Ammon's horn (tissue), 1 donor: ENCODE measurements around the gene OR5H6.
"Not testable (repeated sequence)": the region's sequence is repeated elsewhere in the genome, so short reads cannot be mapped to it uniquely, and the experiment has no call there.

Source experiments
- DNase-seq: peaks from one replicate; pipeline ENCODE4 v3.0.0-alpha.2; 2016; ENCODE audit warnings: low spot score

OR5H6 gene

DNA sequence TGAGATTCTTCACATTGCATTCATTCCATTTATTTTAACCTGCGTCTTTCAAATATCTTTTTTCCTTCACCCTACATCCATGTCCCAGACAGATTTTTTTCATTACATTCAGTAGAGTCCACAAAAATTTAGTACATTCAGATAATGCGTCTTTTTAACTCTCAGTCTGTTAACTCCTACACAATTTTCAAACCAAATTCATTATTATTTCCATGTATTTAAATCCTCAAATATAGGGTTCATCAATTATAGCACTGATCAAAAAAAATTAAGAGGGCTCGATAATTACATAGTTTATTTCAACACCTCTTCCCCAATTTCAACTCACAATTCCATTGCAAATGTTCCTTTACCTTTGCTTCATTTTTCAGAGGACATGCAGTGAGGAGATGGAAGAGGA, at the start of gene OR5H6:
Gene OR5H6 (plus strand): TSS at position 301 of the 400 bp plus-strand sequence. CDS start 89 bp downstream, at position 390.
- no peak for DNase-seq

DNA sequence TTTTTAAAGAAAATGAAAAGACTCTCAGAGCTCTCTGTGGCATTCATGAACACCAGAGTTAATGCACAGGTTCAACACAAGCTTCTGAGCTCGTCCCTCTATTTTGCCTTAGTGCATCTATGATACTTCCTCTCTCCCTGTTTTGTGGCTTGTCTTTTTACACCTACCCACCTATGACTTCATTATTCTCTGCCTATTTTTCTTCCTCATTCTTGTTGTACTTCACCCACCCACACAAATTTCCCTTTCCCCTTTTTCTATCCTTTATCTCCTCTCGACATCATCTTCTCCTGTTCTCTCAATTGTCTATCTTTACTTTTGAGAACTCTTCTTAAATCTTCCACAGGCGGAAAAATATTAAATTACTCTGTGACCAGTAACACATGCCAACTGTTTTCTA, 49.0 kb upstream of the OR5H6 start:
- no peak for DNase-seq

DNA sequence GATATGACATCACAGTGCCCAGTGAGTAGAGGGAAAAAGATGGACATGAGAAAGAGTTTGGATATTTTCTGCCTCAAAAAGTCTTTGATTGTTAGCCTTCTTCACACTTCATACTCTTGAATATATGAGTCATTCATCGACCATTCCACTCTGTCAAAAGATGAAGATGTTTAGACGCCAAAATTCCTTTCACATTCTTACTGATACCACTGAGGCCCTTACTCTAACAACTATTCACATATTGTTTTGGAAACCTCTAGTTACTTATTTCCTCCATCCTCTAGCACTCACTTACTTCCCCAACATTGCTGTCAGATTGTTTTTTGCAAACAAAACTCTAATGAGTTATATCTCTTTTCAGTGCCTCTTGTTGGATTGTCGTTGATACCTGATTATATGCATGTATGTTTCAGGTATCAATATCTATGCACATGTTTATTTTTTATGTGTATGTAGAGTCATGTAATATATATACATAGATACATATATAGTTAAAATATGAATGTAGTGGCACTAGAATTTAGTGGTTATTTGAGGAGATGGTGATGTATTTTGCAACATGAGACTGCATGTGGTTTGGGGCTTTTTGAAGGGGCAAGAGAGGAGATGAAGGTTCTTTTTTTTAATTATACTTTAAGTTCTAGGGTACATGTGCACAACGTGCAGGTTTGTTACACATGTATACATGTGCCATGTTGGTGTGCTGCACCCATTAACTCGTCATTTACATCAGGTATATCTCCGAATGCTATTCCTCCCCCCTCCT, 40.0 kb upstream of the OR5H6 start:
- DNase-seq, result no peak

DNA sequence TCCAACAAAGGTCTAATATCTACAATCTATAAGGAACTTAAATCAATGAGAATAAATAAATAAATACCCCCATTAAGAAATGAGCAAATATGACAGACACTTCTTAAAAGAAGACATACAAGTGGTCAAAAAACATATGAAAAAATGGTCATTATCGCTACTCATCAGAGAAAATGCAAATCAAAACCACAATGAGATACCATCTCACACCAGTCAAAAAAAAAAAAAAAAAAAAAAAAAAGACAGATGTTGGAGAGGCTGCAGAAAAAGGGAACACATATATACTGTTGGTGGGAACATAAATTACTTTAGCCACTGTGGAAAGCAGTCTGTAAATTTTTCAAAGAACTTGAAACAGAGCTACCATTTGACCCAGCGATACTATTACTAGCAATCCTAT, 31.6 kb upstream of the OR5H6 start:
- no peak for DNase-seq

DNA sequence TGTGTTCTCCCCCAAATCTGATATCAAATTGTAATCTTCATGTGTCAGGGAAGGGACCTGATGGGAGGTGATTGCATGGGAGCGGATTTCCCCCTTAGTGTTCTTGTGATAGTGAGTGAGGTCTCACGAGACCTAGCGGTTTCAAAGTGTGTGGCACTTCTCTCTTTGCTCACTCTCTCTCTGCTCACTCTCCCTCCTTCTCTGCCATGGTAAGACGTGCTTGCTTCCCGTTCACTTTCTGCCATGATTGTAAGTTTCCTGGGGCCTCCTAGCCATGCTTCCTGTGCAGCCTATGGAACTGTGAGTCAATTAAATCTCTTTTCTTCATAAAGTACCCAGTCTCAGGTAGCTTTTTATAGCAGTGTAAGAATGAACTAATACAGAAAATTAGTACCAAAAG, 30.6 kb upstream of the OR5H6 start:
- no peak for DNase-seq

DNA sequence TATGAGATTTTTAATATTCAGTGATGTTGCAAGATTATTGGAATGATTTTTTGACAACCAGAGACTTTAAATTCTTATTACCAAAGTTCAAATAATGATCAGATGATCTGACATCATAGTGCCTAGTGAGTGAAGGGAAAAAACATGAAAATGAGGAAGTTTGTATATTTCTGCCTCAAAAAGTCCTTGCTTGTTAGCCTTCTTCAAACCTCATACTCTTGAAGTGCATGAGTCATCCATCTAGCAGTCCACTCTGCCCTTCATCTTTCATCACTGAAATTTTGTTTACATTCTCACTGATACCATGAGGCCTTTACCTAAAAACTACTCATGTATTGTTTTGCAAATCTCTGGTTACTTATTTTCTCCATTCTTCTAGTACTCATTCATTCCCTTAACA, 23.9 kb upstream of the OR5H6 start:
- no peak for DNase-seq

DNA sequence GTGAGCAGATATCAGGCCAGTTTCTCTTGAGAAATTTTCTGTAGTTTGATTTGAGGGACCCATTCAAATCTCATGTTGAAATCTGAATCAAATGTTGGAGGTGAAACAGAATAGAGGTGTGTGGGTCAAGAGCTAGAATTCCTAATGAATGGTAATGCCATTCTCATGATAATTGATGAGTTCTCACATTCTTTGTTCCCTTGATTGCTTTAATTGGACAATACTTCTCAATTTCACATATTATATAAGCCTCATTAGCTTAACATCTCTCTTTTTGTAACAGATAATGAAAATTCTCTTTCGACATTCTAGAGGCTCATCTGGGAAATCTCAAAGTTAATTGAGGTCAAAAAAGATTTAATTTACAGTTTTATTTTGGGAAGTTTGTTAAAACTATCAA, 21.9 kb upstream of the OR5H6 start:
- DNase-seq, result no peak

DNA sequence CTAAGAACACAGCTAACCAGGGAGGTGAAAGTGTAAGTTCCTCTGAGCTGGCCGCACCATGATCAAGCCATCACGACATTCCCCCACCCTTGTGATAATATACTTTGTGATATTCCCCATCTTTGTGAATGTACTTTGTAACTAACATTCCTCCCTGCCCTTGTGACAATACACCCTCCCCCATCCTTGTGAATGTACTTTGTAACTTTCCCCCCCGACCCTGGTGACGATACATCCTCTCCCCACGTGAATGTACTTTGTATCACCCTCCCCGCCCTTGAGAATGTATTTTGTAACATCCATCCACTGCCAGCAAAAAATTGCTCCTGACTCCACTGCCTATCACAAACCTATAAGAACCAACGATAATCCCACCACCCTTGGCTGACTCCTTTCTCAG, 20.2 kb upstream of the OR5H6 start:
- DNase-seq, result no peak

DNA sequence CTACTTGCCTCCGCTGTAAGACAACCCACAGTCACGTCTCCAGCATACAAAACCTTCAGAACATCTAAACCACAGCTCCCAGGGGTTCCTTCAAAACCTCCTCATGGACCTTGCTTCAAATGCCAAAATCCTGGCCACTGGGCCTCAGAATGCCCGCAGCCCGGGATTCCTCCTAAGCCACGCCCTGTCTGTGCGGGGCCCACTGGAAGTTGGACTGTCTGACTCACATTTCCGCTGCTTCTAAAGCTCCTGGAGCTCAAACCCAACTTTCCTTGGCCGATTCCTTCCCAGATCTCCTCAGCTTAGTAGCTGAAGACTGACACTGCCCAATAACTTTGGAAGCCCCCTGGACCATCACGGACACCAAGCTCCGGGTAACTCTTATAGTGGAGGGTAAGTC, 17.9 kb upstream of the OR5H6 start:
- no peak for DNase-seq

DNA sequence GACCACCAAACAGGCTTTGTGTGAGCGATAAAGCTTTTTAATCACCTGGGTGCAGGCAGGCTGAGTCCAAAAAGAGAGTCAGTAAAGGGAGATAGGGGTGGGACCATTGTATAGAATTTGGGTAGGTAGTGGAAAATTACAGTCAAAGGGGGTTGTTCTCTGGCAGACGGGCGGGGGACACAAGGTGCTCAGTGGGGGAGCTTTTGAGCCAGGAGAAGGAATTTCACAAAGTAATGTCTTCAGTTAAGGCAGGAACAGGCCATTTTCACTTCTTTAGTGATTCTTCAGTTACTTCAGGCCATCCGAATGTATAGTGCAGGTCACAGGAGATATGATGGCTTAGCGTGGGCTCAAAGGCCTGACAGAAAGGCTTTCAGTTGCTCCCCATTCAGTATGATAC, 8.0 kb upstream of the OR5H6 start:
- not testable (repeated sequence) for DNase-seq

DNA sequence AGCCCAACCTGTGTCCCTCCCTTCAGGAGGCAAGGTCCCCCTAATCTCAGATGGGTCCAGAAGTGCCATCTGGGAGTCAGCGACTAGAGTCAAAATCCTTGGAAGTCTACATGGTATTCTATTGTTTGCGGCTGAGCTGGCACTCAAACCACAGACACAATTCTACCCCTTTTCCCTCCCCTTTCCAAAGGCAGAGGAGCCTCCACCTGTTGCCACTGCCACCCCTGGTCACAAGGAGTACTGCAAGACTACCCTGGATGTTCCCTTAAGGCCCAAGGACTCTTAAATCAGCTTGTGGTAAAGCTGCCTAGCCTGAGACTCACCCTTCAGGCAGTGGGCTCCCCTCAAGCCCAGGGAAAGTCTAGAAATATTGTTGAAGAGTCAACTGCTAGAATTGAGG, 4.3 kb upstream of the OR5H6 start:
- no peak for DNase-seq

DNA sequence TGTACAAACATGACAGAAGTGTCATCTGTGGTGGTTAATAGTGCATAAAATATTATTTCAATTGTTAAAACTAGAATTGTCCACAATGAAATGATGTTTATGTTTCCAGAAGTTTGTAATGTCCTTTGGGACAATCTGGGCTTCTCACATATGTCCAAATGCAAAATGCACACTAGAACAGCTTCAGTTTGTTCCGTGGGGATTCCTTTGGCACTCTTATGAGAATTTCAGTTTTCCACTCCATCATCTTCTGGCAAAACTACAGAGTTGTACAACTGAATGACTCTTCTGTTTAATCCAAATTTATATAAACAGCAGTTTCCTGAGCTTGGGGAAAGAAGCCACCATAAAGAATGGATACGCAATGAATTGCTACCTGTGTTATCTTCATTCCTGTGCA, 2.0 kb upstream of the OR5H6 start:
- no peak for DNase-seq

DNA sequence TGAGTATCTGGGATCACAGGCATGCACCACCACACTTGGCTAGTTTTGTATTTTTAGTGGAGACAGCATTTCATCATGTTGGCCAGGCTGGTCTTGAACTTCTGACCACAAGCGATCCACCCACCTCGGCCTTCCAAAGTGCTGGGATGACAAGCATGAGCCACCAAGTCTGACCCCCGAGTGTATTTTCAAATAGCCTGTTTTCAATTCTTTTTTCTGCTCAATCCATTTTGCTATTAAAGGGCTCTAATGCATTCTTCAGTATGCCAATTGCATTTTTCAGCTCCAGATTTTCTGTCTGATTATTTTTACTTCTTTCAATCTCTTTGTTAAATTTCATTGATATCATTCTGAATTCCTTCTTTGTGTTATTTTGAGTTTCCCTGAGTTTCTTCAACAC, 5.8 kb downstream of the OR5H6 start:
- DNase-seq, result no peak

DNA sequence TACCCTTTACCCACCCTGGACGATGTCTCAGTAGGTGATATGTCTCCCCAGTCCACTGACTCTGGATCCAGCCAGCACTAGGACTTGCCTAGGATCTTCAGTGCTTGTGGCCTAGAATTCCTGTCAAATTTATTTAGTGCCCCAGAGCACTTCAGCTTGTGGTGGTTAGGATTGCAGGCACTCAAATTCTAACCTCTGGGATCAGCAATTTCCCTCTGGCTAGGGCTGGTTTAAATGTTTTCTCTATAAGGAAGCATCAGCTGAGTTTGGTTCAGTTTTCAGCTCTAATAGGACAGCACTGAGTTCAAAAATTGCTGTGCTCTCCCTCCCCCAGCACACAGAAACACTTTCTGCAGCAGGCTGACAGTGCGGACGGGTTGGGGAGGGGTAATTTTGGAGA, 8.1 kb downstream of the OR5H6 start:
- no peak for DNase-seq

DNA sequence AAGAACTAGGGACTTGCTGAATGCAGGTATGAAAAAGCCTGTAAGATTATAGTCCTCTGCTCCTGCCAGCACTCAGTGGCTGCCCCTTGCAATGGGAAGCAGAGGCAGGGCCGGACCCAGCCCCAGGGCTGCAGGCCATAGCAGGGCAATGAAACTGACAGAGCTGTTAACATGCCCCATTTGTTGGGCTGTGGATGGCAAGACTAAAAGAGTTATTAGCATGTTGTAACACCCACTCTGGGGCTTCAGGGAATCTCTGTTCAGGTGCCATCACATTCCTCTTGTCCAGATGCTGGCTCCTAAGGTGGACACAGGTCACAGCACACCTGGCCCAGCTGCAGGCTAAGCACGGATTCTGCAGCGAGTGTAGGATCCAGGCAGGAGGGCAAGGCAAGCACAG, 10.9 kb downstream of the OR5H6 start:
- no peak for DNase-seq

DNA sequence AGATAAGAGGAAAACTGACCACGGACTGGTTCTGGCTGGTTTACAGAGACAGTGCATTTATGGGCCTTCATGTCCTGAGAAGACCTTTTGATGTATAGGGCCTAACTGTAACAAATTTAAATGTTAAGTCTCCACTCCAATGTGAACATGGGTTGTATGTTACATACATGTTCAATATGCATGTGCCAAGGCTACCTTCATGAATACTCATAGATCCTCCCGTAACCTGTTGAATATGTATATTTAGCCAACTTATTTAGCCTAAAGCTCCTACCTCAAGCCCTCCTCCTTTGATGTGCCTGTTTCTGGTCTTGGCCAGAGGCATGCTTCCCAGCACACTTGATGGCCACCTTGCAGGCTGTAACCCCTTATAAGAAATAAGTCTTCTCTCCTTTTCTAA, 18.2 kb downstream of the OR5H6 start, which contains the start of gene OR5H2:
Gene OR5H2 (plus strand): TSS at position 301 of the 400 bp plus-strand sequence. CDS start 398 bp downstream, outside the sequence.
- DNase-seq, result no peak

DNA sequence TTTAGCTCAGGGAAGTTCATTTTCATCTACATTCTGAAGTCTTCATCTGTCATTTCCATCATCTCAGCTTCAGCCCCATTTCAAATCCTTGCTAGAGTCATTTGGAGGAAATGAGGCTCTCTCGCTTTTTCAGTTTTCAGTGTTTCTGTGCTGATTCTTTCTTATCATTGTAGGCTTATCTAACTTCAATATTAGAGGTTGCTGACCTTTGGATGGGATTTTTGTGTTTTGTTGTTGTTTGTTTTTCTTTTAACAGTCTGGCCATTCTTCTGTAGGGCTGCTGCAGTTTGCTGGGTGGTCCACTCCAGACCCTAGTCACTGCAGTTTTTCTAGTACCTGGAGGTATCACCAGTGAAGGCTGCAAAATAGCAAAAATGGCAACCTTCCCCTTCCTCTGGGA, 26.9 kb downstream of the OR5H6 start:
- no peak for DNase-seq

DNA sequence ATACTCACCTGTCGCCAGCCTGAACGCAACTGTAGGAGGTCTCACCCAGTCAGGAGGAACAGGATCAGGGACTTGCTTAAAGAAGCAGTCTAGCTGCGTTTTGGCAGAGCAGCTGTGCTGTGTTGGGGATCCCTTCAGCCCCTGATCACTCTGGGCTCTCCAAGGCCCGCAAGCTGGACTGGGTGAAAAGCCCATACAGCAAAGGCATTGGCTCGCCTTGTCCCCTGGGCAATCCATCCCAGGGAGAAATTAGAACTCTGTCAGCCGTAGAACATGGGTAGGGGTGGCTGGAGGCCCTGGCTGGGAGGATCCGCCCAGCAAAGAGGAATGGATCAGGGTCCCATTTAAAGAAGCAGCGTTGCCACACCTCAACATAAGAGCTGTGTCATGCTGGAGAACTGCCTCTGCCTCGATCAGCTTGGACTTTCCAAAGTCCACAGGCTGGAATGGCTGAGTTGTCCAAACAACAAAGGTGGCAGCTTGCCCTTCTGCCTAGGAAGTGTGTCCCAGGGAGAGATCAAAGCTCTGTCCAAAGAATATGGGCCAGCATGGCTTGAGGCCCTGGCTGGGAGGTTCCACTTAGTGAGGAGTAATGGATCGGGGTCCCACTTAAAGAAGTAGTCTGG, 27.4 kb downstream of the OR5H6 start:
- no peak for DNase-seq
